ENCODE measurements around the gene TRIM67.

DNA sequence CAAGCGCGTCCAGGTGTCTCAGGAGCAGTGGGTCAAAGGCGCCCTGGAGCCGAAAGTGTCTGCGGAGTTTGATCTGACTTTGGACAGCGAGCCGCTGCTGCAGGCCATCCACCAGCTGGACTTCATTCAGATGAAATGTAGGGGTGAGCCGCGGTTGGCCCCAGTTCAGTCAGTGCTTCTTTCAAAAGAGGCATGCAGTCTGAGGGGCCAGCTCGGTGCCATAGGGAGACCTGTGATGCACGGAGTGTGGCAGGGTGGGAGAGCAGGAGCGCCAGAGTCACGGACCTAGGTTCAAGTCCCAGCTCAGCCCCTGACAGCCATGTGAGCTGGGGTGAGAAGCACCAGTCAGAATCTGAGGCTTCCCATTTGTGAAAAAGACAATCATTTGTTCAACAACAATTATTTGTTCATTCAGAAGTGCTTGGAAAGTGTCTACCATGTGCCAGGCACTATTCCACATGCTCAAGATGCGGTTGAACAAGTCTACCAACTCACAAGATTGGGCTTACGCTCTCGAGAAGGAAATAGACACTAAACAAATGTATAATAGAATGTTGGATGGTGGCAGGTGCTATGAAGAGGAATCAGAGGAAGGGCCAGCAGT lies 39.6 kb downstream of the TRIM67 start:
- TF ChIP-seq MAZ (IDR thresholded peaks at IDR 0.05; ENCODE audit: borderline replicate concordance, low read depth, low read length) (no peak), KDM1A (IDR thresholded peaks at IDR 0.05; ENCODE audit: low read depth) (no peak), SMC3 (IDR thresholded peaks at IDR 0.05) (no peak)
- TF ChIP-seq, protein P1, sequence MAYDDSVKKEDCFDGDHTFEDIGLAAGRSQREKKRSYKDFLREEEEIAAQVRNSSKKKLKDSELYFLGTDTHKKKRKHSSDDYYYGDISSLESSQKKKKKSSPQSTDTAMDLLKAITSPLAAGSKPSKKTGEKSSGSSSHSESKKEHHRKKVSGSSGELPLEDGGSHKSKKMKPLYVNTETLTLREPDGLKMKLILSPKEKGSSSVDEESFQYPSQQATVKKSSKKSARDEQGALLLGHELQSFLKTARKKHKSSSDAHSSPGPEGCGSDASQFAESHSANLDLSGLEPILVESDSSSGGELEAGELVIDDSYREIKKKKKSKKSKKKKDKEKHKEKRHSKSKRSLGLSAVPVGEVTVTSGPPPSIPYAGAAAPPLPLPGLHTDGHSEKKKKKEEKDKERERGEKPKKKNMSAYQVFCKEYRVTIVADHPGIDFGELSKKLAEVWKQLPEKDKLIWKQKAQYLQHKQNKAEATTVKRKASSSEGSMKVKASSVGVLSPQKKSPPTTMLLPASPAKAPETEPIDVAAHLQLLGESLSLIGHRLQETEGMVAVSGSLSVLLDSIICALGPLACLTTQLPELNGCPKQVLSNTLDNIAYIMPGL (CRISPR knock-in tag; IDR thresholded peaks at IDR 0.05; ENCODE audit: borderline replicate concordance) = no peak
- TF ChIP-seq, protein P2, sequence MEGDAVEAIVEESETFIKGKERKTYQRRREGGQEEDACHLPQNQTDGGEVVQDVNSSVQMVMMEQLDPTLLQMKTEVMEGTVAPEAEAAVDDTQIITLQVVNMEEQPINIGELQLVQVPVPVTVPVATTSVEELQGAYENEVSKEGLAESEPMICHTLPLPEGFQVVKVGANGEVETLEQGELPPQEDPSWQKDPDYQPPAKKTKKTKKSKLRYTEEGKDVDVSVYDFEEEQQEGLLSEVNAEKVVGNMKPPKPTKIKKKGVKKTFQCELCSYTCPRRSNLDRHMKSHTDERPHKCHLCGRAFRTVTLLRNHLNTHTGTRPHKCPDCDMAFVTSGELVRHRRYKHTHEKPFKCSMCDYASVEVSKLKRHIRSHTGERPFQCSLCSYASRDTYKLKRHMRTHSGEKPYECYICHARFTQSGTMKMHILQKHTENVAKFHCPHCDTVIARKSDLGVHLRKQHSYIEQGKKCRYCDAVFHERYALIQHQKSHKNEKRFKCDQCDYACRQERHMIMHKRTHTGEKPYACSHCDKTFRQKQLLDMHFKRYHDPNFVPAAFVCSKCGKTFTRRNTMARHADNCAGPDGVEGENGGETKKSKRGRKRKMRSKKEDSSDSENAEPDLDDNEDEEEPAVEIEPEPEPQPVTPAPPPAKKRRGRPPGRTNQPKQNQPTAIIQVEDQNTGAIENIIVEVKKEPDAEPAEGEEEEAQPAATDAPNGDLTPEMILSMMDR (IDR thresholded peaks at IDR 0.05) = no peak
- TF ChIP-seq, protein P3, sequence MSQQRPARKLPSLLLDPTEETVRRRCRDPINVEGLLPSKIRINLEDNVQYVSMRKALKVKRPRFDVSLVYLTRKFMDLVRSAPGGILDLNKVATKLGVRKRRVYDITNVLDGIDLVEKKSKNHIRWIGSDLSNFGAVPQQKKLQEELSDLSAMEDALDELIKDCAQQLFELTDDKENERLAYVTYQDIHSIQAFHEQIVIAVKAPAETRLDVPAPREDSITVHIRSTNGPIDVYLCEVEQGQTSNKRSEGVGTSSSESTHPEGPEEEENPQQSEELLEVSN (IDR thresholded peaks at IDR 0.05; ENCODE audit: borderline replicate concordance, low read depth) = no peak
- TF ChIP-seq, protein P4, sequence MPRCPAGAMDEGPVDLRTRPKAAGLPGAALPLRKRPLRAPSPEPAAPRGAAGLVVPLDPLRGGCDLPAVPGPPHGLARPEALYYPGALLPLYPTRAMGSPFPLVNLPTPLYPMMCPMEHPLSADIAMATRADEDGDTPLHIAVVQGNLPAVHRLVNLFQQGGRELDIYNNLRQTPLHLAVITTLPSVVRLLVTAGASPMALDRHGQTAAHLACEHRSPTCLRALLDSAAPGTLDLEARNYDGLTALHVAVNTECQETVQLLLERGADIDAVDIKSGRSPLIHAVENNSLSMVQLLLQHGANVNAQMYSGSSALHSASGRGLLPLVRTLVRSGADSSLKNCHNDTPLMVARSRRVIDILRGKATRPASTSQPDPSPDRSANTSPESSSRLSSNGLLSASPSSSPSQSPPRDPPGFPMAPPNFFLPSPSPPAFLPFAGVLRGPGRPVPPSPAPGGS (IDR thresholded peaks at IDR 0.05) = no peak
- TF ChIP-seq, protein P5, sequence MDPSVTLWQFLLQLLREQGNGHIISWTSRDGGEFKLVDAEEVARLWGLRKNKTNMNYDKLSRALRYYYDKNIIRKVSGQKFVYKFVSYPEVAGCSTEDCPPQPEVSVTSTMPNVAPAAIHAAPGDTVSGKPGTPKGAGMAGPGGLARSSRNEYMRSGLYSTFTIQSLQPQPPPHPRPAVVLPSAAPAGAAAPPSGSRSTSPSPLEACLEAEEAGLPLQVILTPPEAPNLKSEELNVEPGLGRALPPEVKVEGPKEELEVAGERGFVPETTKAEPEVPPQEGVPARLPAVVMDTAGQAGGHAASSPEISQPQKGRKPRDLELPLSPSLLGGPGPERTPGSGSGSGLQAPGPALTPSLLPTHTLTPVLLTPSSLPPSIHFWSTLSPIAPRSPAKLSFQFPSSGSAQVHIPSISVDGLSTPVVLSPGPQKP (IDR thresholded peaks at IDR 0.05; ENCODE audit: low read depth, low read length) = no peak

Measured in A549 (cell line).